Measurements from ENCODE around the gene TMEM169.

TMEM169 gene

DNA sequence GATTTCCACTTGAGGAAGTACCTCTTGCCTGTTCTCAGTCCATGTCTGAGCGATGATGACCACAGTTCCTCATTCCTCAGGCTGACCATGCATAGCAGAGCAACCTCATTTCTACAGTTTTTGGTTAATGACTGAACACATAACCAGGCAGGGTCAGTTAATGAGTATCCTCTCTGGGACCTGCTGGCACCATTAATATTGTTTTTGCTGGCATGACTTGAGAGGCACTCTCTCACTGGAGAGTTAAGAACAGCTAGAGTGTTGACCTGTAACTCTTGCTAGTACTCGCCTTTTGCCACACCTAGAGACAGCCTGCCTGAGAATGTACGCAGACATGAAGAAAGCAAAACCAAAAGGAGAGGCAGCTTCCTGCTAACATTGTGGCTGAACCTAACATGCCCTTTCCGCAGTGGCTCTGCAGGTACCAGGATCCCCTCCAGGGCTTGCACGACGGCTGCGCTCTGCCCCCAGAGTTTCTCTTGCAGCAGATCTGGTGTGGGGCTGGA, 24.0 kb upstream of the TMEM169 start:
- Mint-ChIP-seq H3K9me3 (no peaks in the 10 kb centered on the region), H3K36me3 (ENCODE audit: low read depth) (peaks cover 33% of the 10 kb centered on the region), H3K27me3 (ENCODE audit: low read depth) (no peaks in the 10 kb centered on the region), H3K27ac (peak overlapping the region; percentile 94), H3K4me3 (peak overlapping the region; percentile 68), H3K4me1 (ENCODE audit: low read depth) (peaks cover 31% of the 10 kb centered on the region)

DNA sequence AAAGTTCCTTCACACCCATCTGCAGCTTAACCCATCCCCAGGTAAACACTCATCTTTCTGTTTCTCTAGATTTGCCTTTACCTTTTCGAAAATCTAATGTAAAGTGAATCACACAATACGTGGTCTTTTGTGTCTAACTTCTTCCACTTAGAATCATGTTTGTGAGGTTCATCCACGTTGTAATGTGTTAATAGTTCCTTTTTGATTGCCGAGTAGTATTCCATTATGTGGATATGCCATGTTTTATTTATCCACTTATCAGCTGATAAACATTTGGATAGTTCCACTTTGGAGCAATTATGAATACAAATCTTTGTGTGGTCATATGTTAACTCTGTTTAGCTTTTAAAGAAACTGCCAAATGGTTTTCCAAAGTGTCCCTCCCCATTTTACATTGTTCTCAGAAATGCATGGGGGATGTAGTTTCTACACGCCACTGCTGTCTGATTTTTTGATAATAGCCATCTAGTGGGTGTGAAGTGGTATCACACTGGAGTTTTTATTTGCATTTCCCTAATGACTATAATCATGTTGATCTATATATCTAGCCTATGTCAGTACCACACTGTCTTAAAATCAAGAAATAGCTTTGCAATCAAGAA, 22.4 kb upstream of the TMEM169 start:
- H3K36me3 Mint-ChIP-seq (ENCODE audit: low read depth) = peaks cover 33% of the 10 kb centered on the region
- H3K4me1 Mint-ChIP-seq (ENCODE audit: low read depth) = peaks cover 31% of the 10 kb centered on the region
- H3K27me3 Mint-ChIP-seq (ENCODE audit: low read depth) = no peaks in the 10 kb centered on the region
- H3K9me3 Mint-ChIP-seq = no peaks in the 10 kb centered on the region
- peak overlapping the region; percentile 31 for H3K27ac Mint-ChIP-seq
- H3K4me3 Mint-ChIP-seq = no peak overlapping the region

DNA sequence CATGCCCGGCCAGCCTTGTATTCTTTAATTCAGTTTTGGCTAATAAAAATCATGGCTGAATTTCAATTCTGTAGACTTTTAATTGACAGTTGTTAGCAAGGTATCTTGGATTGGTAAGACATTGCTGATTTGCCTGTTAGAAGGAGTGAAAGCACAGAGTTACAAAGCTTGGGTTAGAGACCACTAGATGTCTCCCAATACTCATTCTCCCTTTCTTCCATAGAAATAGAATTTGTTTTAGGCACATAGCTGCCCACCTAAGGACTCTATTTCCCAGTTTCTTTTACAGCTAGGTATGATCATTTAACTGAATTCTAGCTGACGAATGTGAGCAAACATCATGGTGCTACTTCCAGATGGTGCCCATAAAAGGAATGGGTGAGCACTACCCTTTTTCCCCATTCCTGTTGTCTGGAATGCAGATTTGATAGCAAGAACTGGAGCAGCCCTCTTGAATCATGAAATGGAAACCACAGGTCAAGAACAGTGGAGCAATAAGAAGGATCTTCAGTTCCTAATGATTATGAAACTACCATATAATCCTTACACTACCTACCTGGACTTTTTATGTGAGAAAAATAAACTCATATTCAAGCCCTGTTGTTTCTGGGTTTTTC, 17.6 kb upstream of the TMEM169 start:
- Mint-ChIP-seq H3K9me3 (no peaks in the 10 kb centered on the region), H3K36me3 (ENCODE audit: low read depth) (peaks cover 22% of the 10 kb centered on the region), H3K27me3 (ENCODE audit: low read depth) (no peaks in the 10 kb centered on the region), H3K4me3 (no peak overlapping the region), H3K4me1 (ENCODE audit: low read depth) (peaks cover 9% of the 10 kb centered on the region), H3K27ac (no peak overlapping the region)

DNA sequence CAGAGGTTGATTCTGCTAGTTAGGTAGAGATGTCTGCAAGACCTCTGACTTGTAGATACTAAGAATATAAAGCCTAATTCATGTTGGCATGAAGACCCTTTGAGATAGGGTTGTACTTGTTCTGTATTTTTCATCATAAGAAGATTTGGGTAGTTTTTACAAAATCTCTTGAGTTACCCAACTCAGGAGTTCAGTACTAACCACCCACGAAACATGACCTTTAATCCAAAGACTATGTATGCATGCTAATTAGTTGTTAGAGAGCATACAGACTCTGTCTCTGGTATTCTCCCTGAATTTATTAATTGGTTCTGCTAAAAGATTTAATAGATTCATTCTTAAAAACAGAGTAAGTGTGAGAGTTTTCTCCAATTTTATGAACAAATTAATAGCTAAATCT, 17.1 kb upstream of the TMEM169 start:
- H3K4me3 Mint-ChIP-seq = no peak overlapping the region
- H3K4me1 Mint-ChIP-seq (ENCODE audit: low read depth) = peaks cover 8% of the 10 kb centered on the region
- H3K36me3 Mint-ChIP-seq (ENCODE audit: low read depth) = peaks cover 20% of the 10 kb centered on the region
- no peaks in the 10 kb centered on the region for H3K27me3 Mint-ChIP-seq (ENCODE audit: low read depth)
- H3K27ac Mint-ChIP-seq = no peak overlapping the region
- H3K9me3 Mint-ChIP-seq = no peaks in the 10 kb centered on the region

DNA sequence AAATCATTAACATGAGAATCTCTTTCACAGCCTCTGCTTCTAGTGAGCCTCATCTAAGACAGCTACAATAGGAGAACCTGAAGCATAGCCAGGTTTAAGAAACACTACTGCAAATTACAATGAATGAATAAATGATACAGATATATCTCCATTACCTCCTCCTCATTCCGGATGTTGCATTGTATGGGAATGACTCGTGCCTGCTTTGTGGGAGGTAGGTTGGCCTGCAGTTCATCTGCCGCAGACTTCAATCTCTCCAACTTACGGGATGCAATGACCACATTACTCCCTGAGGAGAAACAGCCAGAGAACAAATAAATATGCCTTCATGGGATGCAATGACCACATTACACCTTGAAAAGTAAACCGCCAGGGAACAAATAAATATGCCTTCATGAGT, 15.5 kb upstream of the TMEM169 start:
- peaks cover 8% of the 10 kb centered on the region for H3K4me1 Mint-ChIP-seq (ENCODE audit: low read depth)
- H3K36me3 Mint-ChIP-seq (ENCODE audit: low read depth) = peaks cover 15% of the 10 kb centered on the region
- H3K4me3 Mint-ChIP-seq = no peak overlapping the region
- no peak overlapping the region for H3K27ac Mint-ChIP-seq
- no peaks in the 10 kb centered on the region for H3K9me3 Mint-ChIP-seq
- no peaks in the 10 kb centered on the region for H3K27me3 Mint-ChIP-seq (ENCODE audit: low read depth)

DNA sequence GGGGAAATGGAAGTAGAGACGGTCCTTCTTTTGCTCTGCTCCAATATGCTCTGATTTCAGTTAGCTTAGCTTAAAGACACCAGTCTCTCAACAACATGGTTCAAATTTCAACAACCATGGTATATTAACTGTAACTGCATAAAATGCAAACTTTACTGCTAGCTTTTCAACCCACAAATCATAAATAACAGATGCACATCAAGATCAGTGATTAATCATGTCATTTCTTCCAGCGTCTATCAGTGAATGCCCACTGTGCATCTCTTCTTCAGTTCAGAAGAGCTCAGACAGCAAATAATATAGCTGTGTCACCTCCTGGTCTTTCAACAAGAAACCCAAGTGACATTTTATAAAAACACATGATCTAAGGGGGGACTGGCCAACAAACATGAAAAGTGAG, 12.7 kb upstream of the TMEM169 start:
- Mint-ChIP-seq H3K4me1 (ENCODE audit: low read depth) (peaks cover 13% of the 10 kb centered on the region), H3K27ac (no peak overlapping the region), H3K27me3 (ENCODE audit: low read depth) (no peaks in the 10 kb centered on the region), H3K9me3 (no peaks in the 10 kb centered on the region), H3K36me3 (ENCODE audit: low read depth) (peaks cover 23% of the 10 kb centered on the region), H3K4me3 (no peak overlapping the region)

DNA sequence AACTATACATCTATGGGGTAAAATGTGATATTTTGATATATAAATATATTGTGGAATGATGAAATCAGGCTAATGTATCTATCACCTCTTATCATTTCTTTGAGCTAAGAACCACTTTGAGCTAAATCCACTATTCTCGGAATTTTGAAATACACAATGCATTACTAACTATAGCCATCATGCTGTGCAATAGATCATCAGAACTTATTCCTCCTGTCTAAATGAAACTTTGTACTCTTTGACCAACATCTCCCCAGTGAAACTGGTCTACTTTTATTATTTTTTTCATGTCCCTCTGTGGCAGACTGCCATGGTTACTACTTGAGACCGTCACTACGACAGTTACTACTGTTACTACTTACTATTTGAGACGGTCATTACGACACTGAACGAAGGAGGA, 11.5 kb upstream of the TMEM169 start:
- Mint-ChIP-seq H3K27me3 (ENCODE audit: low read depth) (no peaks in the 10 kb centered on the region), H3K36me3 (ENCODE audit: low read depth) (peaks cover 25% of the 10 kb centered on the region), H3K4me1 (ENCODE audit: low read depth) (peaks cover 23% of the 10 kb centered on the region), H3K27ac (no peak overlapping the region), H3K4me3 (no peak overlapping the region), H3K9me3 (no peaks in the 10 kb centered on the region)

DNA sequence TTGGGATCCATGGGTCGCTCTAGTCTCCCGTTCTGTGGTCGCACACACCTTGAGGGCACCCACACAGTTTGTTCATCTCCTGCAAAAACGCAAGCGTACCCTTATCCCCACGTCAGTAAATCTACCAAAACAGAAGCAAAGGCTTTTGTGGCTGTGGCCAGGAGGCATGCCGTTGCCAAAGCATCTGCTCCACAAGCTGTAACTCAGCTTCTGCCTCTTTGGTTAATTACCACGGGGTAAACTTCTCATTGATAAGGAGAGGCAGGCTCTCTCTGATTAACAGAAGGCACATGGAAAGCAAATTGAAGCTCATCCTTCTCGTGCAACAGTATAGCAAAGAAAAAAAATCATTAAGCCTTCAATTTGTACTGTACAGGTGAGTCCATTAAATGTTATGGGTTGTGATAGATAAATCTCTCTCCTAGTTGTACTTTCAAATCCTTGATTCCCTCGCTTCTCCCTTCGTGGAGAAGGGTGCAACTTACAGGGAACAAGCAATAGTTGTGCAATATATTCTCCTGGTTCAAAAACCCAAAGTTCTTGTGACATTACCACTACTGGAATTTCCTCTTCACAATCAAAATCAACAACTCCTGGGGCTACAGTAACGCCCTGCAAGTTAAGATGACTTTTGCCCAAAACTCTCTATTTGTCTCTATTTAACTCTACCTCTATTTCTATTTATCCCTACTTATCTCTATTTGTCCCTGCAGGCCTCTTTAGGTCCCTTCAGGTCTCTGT, 10.4 kb upstream of the TMEM169 start:
- Mint-ChIP-seq H3K27ac (no peak overlapping the region), H3K9me3 (no peaks in the 10 kb centered on the region), H3K27me3 (ENCODE audit: low read depth) (no peaks in the 10 kb centered on the region), H3K4me3 (no peak overlapping the region), H3K4me1 (ENCODE audit: low read depth) (peaks cover 23% of the 10 kb centered on the region), H3K36me3 (ENCODE audit: low read depth) (peaks cover 18% of the 10 kb centered on the region)

DNA sequence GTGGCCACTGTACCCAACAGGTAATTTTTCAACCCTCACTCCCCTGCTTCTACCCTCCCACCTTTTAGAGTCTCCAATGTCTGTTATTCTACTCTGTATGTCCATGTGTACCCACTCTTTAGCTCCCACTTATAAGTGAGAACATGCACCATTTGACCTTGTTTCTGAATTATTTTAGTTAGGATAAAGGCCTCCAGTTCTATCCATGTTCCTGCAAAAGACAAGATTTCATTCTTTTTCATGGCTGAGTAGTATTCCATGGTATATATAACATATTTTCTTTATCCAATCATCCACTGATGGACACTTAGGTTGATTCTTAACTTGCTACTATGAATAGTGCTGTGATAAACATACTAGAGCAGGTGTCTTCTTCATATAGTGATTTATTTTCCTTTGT, 9.2 kb upstream of the TMEM169 start:
- no peaks in the 10 kb centered on the region for H3K9me3 Mint-ChIP-seq
- H3K4me3 Mint-ChIP-seq = no peak overlapping the region
- H3K4me1 Mint-ChIP-seq (ENCODE audit: low read depth) = peaks cover 23% of the 10 kb centered on the region
- peaks cover 17% of the 10 kb centered on the region for H3K36me3 Mint-ChIP-seq (ENCODE audit: low read depth)
- no peak overlapping the region for H3K27ac Mint-ChIP-seq
- no peaks in the 10 kb centered on the region for H3K27me3 Mint-ChIP-seq (ENCODE audit: low read depth)

DNA sequence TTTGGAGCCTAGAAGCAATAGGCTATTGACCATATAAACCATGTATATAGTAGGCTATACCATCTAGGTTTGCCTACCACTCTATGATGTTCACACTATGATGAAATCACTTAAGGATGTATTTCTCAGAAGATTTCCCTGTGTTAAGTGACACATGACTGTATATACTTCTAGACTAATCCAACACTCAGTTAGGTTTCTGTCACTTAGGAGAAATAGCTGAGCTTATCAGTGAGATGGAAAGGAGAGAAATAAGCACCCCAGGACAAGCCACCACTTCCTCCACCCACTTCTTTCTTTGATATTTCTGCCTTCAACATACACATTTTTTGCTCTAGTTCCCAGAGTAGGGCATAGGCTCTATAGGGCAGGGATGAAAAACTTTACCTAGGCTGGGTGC, 7.9 kb upstream of the TMEM169 start:
- Mint-ChIP-seq H3K4me3 (no peak overlapping the region), H3K27ac (no peak overlapping the region), H3K9me3 (no peaks in the 10 kb centered on the region), H3K27me3 (ENCODE audit: low read depth) (no peaks in the 10 kb centered on the region), H3K4me1 (ENCODE audit: low read depth) (peaks cover 22% of the 10 kb centered on the region), H3K36me3 (ENCODE audit: low read depth) (peaks cover 17% of the 10 kb centered on the region)

DNA sequence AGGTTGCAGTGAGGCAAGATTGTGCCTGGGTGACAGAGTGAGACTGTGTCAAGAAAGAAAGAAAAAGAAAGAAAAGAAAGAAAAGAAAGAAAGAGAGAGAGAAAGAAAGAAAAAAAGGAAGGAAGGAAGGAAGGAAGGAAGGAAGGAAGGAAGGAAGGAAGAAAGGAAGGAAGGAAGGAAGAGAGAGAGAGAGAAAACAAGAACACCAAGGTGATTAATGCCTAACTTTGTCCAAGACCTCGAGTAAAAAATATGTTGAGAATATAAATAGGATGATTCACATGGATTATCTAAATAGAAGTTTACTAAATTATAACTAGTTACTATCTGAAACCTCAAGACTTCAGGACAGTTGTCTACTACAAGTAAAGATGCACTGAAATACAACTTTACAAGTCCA, 7.3 kb upstream of the TMEM169 start:
- H3K27me3 Mint-ChIP-seq (ENCODE audit: low read depth) = no peaks in the 10 kb centered on the region
- no peak overlapping the region for H3K4me3 Mint-ChIP-seq
- H3K36me3 Mint-ChIP-seq (ENCODE audit: low read depth) = peaks cover 15% of the 10 kb centered on the region
- no peaks in the 10 kb centered on the region for H3K9me3 Mint-ChIP-seq
- no peak overlapping the region for H3K27ac Mint-ChIP-seq
- peaks cover 20% of the 10 kb centered on the region for H3K4me1 Mint-ChIP-seq (ENCODE audit: low read depth)

DNA sequence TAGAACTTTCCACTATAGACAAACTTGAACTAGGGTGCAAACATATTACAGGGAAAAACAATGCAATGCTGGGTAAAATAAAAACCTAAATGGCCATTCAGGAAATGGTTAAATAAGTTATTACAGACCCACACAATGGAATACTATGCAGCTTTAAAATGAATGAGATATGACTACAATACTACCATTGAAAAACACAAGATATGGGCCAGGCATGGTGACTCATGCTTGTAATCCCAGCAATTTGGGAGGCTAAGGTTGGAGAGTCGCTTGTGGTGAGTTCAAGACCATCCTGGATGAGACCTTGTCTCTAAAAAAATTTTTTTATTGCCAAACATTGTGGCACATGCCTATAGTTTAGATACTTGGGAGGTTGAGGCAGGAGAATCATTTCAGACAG, 6.9 kb upstream of the TMEM169 start:
- H3K9me3 Mint-ChIP-seq = no peaks in the 10 kb centered on the region
- H3K4me1 Mint-ChIP-seq (ENCODE audit: low read depth) = peaks cover 20% of the 10 kb centered on the region
- H3K27me3 Mint-ChIP-seq (ENCODE audit: low read depth) = no peaks in the 10 kb centered on the region
- H3K36me3 Mint-ChIP-seq (ENCODE audit: low read depth) = peaks cover 14% of the 10 kb centered on the region
- no peak overlapping the region for H3K4me3 Mint-ChIP-seq
- no peak overlapping the region for H3K27ac Mint-ChIP-seq

DNA sequence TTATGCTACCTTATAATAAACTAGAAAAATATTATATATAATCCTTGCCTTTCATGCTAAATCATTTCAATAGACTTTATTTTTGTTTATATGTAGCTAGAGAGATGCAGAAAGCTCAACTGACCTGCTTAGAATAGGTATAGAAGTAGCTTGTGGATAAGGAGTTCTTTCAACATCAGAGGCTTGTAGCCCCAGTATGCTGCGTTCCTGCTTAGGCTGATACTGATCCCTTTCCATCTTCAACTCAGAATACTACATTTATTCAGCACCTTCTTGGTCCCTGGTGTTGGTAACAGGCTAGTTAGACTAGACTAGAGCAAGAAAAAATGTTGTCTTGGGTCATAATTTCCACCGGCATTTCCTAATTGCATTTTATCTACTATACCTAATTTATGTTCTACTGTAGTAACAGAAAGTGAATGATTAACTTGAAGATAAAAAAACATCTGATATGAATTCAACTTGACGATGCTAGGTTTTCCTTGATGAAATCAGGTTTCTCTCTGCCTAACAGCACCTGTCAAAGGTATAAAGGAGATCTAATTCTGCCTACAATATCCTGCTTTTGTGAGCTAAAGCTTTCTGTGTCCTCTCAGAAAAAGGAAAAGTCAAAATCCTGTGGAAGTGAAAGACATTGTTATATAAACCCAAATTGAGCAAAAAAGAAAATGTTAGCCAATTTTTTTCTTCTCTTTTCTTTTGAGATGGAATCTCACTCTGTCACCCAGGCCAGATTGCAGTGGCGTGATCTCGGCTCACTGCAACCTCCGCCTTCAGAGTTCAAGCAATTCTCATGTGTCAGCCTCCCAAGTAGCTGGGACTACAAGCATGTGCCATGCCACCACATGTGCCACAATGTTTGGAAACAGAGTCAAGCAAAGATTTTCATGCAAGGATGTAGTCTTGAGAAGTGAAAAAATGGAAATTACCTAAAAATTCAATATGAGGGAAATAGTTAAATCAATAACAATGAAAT, 5.9 kb upstream of the TMEM169 start:
- H3K36me3 Mint-ChIP-seq (ENCODE audit: low read depth) = peaks cover 15% of the 10 kb centered on the region
- no peak overlapping the region for H3K27ac Mint-ChIP-seq
- H3K9me3 Mint-ChIP-seq = no peaks in the 10 kb centered on the region
- peaks cover 23% of the 10 kb centered on the region for H3K4me1 Mint-ChIP-seq (ENCODE audit: low read depth)
- H3K4me3 Mint-ChIP-seq = no peak overlapping the region
- H3K27me3 Mint-ChIP-seq (ENCODE audit: low read depth) = no peaks in the 10 kb centered on the region

DNA sequence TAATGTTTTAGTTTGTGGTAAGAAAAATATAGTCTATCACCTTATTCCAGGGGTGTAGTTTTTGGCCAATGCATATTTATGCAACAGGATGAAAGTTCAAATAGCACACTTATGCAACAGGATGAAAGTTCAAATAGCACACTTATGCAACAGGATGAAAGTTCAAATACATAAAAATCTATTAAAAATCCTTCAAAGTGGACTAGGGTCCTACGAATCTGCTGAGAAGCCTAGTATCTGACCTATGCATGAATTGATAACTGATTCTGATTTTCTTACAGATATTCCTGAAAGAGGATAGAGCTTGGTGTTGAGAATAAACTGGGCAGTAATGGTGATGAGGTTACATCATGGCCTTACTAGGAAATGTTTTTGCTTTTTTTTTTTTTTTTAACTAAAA, 2.9 kb upstream of the TMEM169 start:
- H3K36me3 Mint-ChIP-seq (ENCODE audit: low read depth) = peaks cover 6% of the 10 kb centered on the region
- H3K9me3 Mint-ChIP-seq = no peaks in the 10 kb centered on the region
- peaks cover 44% of the 10 kb centered on the region for H3K4me1 Mint-ChIP-seq (ENCODE audit: low read depth)
- no peak overlapping the region for H3K27ac Mint-ChIP-seq
- H3K4me3 Mint-ChIP-seq = no peak overlapping the region
- no peaks in the 10 kb centered on the region for H3K27me3 Mint-ChIP-seq (ENCODE audit: low read depth)

All from T-helper 1 cell treated with Interleukin-12 subunit alpha and Interleukin-12 subunit beta and Interleukin-4 antibody, amounts not matched to agents 30 μg/mL and 1 μg/mL, for 36 hours (primary cell).